Uterus (tissue), 2 donors: ENCODE measurements around the gene GALNT15.

Experiments used
- CTCF ChIP-seq, 4 experiments: fragments of 200-600 bp in 2 of 4; fragments of 450-650 bp in 2 of 4; sonication (generic) in 2 of 4; IDR thresholded peaks; one replicate each; pipeline ENCODE4 v1.5.1; 2016 to 2019; ENCODE audit warnings: antibody characterized with exemption in 4 of 4, mild to moderate bottlenecking in 2 of 4, moderate library complexity in 1 of 4
- POLR2A ChIP-seq, 2 donors: fragments of 450-650 bp; IDR thresholded peaks; one replicate each; pipeline ENCODE4 v1.6.1; 2016; ENCODE audit warnings: antibody characterized with exemption in 2 of 2, mild to moderate bottlenecking in 1 of 2, moderate library complexity in 1 of 2

- TF ChIP-seq CTCF (IDR thresholded peaks at IDR 0.05): no peak
- TF ChIP-seq POLR2A (IDR thresholded peaks at IDR 0.05): peak; percentile 28 to 49
These were observed at the start of gene GALNT15 for GRCh38 chr3:16174389-16174788.
